Measurements from ENCODE around the gene ZIC4.

ZIC4 gene

DNA sequence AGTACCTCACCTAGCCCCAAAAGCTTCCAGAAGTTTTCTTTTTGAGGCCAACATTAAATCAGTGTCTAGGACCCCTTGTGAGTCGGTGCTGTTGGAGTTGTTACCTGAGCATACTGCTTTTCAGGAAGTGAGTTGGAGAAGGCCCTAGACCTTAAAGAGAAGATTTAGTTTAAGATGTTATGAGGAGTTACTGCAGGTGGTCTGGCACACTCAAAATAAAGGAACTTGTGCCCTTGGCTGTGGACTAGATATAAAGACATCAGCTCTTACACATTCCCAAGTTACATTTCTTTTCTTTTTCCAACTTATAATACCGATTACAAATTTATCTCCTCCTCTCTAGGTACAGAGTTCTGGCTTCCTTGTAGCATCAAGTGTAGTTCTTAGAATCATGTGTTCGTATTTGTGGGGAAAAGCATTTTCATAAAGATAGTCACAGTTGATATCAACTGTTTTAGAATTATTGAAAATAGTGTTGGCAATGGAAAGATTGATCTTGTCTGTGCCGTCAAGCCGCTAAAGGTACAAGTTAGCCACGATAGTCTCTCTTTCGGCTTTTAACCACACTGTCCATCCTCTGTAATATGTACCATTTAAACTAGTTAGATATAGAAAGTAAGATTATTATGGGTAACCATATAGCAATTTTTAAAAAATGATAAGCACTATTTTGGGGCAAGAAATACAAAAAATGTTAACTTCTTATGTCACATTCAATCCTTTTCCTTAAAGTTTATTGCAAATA is 11.4 kb upstream of the ZIC4 start:
- no peak for DNase-seq

DNA sequence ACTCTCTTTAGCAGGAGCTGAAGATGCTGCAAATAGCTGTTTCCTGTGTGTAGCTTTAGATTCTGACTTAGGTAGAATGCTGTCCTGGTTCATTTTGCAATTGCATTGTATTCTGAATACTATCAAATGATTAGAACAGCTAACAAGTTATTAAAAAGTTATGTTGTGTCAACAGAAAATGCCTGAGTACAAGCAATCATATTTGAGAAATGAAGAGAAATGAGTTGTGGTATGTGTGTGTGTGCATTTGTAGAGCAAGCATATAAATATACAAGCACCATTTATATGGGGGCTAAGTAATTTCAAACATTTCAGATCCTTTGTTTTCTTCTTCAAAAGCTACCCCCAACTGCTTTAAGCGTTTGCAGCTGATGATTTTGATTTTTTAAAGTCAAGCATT is 10.6 kb upstream of the ZIC4 start:
- DNase-seq, result no peak

DNA sequence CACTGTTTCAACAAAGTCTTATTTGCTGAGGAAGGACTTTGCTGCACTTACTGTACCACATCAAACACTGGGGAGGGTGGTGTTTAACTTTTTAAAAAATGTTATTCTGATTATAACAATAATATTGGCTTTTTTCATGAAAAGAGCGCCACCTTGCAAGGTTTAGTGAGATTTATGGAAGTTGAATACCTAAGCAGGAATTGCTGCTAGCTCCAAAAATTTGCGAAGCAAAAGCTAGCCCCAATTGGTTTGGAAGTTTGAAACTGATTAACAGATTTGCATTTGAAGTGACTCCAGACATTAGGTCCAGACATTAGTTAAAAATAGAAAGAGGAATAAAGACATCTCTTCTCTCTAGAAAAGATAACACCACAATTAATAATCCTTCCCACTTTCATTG is 9.5 kb upstream of the ZIC4 start:
- DNase-seq, result no peak

DNA sequence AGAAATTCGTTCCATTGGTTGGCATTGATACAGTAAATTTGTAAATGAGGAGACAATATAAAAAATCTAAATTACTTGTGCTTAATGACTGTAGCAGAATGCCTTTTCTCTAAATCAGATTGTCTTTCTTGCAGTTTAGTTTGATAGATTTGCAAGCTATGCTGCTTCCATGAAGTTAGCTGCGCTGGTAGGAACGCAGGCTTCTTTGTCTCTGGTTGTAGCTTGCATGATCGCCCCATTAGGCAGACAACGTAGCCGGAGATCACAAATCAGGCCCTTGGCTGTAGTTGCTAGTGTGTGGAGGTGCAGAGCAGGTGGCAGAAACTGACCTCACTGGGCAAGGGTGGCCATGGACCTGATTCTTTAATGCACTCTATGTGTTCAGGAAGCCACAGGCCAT is 8.9 kb upstream of the ZIC4 start:
- no peak for DNase-seq

DNA sequence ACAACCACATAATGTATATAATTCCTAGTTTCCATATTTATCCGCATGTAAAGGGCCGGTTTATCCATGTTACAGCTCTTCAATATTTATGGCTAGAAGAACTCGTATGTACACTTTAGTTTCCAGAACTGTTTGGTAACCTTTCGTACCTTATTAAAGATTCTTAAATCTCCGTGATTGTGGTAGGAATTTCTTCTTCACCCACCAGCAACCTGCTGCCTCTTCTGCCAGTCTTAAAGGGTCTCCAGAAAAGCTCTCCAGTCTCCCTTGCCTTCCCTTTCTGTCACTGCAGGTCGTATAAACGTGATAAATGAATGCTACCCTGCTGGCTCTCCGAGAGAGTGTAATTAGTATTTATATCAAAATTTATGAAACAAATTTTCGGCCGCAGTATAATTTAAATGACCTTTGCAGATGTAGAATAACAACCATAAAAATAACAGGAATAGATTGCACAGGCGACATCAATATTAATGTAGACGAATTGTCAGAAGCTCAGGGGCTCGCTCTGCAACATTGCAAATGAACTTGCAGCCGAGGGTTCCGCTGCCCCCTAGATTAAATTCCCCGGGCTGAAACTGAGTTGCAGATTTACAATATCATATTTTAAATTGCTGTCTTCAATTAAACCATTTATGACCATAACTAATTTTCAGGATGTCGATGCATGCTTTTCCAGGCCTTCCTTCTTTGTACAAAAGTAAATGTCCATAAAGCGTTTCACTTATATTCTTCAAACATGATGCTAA is 8.2 kb upstream of the ZIC4 start:
- DNase-seq, result no peak

DNA sequence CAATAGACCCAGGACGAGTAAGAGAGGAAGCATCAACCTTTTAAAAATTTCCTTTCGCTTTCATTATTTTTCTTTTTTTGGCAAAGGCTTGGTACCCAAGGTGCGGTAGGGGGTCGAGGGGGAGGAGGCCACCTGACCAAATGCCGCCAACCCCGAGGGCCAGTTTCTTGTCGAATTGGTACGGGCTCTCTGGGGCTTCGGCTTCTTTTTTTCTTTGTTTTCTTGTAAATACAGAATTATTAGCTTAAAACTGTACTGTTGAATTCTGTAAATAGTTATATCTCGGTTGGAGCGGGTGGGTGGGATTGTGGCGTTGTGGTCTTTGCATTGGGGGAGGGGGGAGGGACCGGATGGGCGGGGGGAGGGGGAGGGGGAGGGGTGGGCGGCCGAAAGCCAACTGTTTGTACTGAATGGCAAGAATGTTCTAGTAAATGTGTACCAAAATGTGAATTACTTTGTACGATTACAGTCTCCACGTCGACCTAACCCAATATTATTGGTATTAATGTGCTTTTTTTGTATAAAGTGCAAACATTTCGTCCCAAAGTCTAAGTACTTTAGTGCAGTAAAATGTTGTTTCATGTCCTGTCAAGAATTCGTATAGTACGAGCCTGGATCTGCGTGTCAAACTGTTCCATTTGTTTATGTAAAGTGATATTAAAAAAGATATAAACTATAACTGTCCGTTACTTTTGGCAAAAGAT is 7.5 kb upstream of the ZIC4 start:
- DNase-seq, result no peak

DNA sequence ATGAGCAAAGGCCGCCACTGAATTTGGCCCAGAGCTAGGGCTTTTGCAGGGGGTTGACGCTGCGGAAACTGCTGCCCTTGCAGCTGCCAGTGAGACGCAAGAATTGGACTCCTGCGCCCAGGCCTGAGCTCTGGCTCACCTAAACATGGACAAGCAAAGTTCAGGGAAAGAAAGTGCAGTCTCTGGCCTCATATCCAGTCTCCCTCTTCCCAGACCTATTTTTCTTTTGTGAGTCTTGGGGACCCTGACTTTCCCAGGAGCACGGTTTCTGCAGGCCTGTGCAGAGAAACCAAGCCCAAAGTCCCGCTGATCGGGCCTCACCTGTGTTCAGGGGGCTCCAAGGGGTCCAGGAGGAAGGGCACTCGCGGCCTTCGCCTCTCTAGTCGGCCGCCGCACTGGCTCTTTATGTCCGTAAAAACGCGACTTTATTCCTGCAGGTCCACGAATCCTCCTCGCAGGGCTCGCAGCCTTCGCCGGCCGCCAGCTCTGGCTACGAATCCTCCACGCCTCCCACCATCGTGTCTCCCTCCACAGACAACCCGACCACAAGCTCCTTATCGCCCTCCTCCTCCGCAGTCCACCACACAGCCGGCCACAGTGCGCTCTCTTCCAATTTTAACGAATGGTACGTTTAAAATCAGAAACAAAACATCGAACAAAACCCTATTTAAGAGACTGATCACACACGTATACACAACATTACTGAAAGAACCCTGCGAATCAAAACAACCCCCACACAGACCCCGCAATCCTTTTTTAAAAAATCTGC is 6.8 kb upstream of the ZIC4 start:
- DNase-seq, result no peak

DNA sequence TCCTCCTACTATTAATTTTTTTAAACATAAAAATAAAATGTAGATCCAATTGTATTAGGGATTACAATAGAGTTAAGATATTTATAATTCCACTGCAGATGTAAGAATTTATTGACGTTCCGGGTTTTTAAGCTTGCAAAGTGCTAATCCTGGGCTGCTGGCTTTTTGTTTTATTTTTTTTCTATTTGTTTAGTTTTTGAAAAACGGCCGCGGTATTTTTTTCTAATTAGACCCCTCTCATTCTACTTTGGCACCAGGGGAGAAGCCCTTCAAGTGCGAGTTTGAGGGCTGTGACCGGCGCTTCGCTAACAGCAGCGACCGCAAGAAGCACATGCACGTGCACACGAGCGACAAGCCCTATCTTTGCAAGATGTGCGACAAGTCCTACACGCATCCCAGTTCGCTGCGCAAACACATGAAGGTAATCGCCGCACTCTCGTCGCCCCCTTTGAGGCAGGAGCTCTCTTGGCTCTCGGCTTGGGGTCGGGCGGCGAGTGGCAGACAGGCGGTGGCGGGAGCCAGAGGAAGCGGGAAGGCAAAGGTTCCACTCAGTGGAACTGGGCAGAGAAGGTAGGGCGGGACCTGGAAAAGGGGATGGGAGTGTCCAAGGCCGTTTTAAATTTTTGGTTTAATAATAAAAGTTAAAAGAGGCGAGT is 6.0 kb upstream of the ZIC4 start:
- no peak for DNase-seq

DNA sequence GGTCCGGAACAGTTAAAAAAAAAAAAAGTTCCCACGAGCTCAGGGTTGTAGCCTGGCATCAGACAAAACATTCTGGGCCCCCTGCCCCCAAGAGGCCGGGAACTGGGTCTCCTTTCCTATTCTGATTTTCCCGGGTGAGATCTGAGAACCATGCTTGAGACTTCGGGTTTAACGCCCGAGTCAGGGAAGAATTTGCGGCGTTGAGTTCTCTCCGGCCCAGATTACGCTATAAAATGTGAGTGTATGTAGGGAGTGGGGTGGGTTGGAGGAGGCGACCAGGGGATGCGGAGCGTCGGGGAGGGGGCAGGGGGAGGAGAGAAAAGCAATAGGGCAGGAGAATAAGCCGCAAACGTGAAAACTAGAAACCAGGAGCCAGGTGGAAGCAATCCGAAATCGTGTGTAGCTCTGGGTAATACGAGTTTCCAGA is 5.5 kb upstream of the ZIC4 start:
- no peak for DNase-seq

DNA sequence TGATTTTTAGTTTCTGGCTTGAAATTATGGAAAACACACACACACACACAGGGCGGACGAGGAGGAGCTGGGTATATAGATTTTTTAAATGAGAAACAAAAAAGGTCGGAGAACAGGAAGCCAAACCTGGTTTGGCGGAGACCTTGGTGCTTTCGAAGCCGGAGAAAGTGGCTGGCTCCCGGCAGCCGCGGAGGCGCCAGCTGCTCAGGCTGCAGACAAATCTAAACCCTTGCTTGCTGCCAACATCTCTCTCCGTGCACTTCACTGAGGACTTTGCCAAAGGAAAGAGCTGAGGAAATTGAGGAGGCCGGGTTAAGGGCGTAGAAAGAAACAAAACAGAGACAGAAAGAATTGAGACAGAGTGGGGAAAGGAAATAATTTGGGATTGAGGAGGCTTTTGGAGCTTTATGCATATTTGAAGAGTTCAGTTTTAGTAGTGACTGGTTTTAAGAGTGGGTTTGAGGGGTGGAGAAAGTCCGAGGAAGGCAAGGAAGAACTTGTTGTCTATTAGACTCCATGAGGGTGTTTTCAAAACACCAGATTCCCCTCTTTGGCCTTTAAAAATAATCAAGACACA is 5.0 kb upstream of the ZIC4 start:
- no peak for DNase-seq

DNA sequence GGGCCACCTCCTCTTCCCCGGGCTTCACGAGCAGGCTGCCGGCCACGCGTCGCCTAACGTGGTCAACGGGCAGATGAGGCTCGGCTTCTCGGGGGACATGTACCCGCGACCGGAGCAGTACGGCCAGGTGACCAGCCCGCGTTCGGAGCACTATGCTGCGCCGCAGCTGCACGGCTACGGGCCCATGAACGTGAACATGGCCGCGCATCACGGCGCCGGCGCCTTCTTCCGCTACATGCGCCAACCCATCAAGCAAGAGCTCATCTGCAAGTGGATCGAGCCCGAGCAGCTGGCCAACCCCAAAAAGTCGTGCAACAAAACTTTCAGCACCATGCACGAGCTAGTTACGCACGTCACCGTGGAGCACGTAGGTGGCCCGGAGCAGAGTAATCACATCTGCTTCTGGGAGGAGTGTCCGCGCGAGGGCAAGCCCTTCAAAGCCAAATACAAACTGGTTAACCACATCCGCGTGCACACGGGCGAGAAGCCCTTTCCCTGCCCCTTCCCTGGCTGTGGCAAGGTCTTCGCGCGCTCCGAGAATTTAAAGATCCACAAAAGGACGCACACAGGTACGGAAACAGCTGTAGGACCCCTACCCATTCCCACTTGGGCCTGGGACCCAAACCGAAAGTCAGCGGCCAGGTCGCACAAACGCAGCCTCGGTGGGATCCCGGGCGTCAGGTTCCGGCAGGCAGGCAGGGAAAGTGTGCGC is 4.3 kb upstream of the ZIC4 start:
- no peak for DNase-seq

DNA sequence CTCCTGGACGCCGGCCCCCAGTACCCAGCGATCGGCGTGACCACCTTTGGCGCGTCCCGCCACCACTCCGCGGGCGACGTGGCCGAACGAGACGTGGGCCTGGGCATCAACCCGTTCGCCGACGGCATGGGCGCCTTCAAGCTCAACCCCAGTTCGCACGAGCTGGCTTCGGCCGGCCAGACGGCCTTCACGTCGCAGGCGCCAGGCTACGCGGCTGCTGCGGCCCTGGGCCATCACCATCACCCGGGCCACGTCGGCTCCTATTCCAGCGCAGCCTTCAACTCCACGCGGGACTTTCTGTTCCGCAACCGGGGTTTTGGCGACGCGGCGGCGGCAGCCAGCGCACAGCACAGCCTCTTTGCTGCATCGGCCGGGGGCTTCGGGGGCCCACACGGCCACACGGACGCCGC is 3.8 kb upstream of the ZIC4 start:
- no peak for DNase-seq

DNA sequence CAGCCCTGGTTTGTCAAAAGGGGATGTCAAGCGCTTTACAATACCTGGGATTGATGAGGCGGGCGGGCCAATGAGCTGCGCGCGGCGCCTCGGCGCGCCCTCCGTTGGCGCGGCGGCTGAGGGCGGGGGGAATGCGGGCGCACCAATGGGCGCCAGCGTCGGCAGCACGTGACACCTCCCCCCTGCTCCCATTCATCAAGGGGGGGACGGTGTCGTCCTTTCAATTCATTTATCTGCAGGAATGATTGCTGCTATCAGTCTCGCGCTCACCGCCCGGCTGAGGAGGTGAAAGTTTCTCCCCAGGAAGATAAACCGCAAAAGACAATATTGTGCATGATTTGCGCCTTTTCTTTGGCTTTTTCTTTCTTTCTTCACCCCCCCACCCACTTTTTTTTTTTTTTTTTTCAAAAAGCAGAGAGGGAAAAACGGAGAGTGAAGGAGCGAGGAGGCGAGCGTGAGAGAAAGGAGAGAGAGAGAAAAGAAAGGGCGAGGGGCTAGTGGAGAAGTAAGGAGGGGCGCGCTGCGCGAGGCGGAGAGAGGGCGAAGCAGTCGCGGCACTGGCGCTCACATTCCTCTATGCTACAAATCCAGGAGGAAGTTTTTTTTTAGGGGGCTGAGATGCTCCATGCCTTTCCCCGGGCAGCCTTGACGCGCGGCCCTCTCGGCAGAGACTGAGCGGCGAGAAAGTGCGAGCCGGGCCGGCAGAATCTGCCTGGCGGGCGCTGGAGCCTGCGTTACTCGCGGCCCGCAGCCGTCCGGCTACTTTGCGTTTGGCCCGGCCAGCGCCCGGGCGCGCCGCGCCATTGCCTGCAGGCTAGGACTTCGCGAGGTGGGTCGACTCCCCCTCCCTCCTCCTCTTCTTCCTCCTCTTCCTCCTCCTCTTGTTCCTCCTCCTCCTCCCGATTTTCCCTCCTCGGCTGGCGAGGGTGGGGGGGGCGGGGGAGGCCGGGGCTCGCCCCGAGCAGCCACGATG is 3.1 kb upstream of the ZIC4 start, which contains the start of gene ZIC1:
ZIC1 (plus strand) TSS at position 223 of the 973 bp plus-strand sequence; CDS start at position 971, 748 bp downstream.
- DNase-seq, result no peak

DNA sequence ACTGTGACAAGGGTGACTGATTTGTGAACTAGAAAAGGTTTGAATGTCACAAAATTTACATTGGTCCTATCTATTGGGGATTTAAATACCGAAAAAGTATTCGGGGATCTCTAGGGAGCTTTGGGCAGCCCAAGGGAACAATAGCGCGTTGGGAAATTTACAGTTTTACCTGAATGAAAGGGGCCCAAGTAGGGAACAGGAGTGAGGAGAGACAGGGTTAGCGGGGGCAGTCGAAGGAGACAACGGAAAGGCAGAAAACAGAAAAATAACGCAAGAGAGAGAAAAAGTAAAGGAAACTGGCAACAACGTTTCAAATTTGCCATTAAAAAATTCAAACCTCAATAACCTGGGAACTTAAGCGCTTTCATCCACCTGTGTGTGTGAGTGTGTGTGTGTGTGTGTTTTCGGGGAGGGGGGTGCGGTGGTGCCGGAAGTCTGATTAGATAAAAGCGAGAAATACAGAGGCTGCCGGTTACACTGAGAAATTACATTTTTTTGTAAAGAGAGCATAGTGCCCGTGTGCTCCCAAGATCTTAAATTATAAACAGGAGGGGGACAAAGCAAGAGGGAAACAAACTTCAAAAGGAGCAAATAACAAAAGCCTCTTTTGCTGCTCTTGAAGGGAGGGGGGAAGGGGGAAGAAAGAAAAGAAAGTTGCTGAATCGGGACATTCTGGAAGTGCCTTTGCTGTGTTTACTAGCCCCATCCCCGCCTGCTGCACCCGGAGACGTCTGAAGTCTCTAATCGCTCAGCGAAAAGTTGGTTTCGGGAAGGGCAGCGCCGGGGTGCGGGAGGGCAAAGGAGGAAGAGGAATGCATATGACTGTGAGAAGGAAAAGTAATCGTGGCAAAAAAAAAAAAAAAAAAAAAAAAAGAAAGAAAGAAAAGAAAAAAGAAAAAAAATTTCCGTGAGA is 2.1 kb upstream of the ZIC4 start:
- no peak for DNase-seq

DNA sequence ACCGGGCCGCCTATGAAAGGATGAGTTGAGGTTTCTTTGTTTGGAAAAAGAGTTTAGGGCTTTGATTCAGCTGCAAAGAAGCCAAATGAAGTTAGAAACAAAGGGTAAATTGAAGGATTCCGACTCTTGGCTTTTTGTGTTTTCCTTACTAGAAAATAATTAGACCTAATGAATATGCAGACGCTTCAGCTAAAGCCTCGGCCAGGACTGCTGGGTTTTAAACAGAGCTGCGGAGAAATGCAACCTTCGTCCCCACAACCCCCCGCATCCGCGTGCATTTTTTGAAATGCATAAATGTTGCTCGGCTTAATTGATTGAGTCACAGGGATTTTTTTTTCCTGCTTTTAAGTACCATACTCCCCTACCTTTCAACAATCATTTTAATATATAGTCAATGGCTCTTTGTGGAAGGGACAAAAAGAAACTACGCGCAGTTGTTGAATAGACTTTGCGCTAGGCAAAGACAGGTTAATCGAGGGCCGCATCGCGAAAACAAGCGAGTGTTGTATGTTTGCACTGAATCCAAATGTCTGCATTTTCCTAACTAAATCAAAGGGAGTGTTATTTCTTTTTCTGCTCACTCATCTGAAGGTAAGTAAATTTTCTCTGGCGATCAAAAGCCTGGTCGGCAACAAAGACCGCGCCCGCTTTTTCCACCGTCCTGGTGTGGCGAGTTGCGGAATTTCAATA is 1.3 kb upstream of the ZIC4 start:
- DNase-seq, result no peak

DNA sequence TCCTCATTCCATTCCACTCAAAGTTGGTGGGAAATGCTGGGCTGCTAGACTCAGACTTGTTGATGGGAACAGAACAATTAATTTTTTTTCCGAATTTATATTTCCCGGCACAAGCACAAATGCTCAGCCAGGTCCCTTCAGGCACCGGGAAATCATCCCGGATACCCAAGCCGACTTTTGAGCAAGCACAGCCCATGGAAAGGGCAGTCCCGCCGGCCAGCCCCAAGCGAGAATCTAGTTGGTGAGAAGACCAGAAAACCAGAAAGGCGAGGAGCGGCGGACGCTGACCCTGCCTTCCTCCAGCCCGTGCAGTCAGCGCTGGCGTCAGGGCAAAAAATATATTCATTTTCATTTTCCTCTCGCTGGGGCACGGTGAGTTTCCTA is 763 bp upstream of the ZIC4 start:
- DNase-seq, result no peak

DNA sequence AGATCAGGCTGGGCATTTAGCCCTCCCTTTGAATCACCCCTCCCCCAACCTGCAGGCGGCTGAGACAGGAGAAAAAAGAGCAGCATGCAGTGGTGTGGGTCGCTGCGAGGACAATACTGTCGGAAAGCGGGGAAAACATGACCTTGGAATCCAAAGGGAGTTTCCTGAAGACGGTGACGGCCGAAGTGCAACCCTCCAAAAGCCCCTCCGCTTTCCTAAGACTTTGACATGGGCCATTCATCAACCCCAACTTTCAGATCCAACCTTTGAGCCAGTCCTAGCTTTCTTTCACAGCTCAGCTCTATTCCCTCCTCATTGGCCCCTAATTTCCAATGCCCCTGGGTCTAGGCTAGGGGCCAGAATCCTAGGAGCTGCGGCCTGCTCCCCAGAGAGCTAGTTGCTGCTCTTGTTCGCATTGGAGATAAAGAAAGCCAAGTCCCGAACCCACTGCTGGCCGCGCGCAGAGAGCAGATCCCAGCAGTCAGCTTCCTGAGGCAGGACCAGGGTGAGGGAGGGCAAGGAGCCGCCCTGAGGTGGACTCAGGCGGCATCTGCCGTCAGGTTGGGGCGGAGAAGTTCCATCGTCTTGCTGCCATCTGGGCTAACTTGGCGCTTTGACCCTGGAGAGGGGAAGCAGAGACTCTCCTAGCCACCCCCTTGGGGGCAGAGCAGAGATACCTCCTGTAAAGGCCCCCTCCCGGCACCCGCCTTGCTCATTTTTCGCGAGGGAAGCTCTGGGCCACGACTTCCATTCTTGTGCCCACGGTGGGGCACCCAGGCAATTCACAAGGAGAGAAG is 914 bp downstream of the ZIC4 start:
- DNase-seq, result no peak

DNA sequence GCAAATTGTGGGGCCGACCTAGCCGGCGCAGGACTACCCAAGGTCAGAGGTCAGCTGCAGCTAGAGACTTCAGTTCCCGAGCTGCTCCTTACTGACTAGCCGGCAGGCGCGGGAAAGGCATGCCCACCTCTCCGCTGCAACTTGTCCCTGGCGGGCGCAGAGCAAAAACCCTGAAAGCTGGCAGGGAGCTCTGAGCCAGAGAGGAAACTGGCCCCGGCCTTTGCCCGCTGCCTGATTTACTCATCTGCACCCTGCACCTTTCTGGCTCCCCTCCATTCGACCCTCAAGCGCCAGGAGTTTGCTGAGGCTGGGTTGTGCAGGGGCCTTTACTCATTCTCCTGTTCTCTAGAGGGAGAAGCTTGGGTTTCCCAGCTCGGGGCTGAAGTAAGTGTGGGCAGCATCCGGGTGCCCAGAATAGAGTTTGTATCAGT is 1.5 kb downstream of the ZIC4 start:
- no peak for DNase-seq

All from NCI-H774 (cell line).